DOHH2 (cell line): ENCODE data around the gene RBFOX1.

Experiments used
- H3F3A ChIP-seq: fragments of 200-600 bp; sonication (generic), shearing (Covaris generic); 2 replicates; pipeline ENCODE4 v1.6.0; 2016; ENCODE audit warnings: antibody characterized with exemption, mild to moderate bottlenecking; ENCODE audit not compliant: control insufficient read depth, insufficient read depth
- H3K27ac ChIP-seq: fragments of 200-600 bp; sonication (generic); 2 replicates; pipeline ENCODE4 v1.5.1; 2014; ENCODE audit warnings: low read depth, mild to moderate bottlenecking, low read length, moderate library complexity
- H3K27me3 ChIP-seq: fragments of 200-600 bp; sonication (generic); 2 replicates; pipeline ENCODE4 v1.6.1; 2014; ENCODE audit warnings: mild to moderate bottlenecking, low read length, mixed read lengths; ENCODE audit not compliant: control insufficient read depth
- H3K36me3 ChIP-seq: fragments of 200-600 bp; sonication (generic); 2 replicates; pipeline ENCODE4 v1.6.1; 2014; ENCODE audit warnings: mild to moderate bottlenecking, low read length, moderate library complexity, mixed read lengths; ENCODE audit not compliant: control insufficient read depth
- H3K4me1 ChIP-seq: fragments of 200-600 bp; sonication (generic); 2 replicates; pipeline ENCODE4 v1.6.1; 2014; ENCODE audit warnings: mild to moderate bottlenecking, low read length, mixed read lengths; ENCODE audit not compliant: control insufficient read depth
- H3K4me2 ChIP-seq: fragments of 200-600 bp; sonication (generic); 2 replicates; pipeline ENCODE4 v1.6.0; 2014; ENCODE audit warnings: mild to moderate bottlenecking, low read length, moderate library complexity
- H3K4me3 ChIP-seq: fragments of 200-600 bp; sonication (generic); 2 replicates; pipeline ENCODE4 v1.5.1; 2014; ENCODE audit warnings: mild to moderate bottlenecking, low read length, mixed read lengths
- H3K79me2 ChIP-seq: fragments of 200-600 bp; sonication (generic); 2 replicates; pipeline ENCODE4 v1.6.1; 2014; ENCODE audit warnings: mild to moderate bottlenecking, low read length, mixed read lengths; ENCODE audit not compliant: control insufficient read depth
- H3K9me2 ChIP-seq: fragments of 200-600 bp; sonication (generic); replicated peaks from 2 replicates; pipeline ENCODE4 v1.6.1; 2014; ENCODE audit warnings: mild to moderate bottlenecking, low read length, mixed read lengths; ENCODE audit not compliant: control insufficient read depth
- H3K9me3 ChIP-seq: fragments of 200-600 bp; sonication (generic); 2 replicates; pipeline ENCODE4 v1.6.1; 2014; ENCODE audit warnings: antibody characterized with exemption, low read length, mixed read lengths; ENCODE audit not compliant: control insufficient read depth, insufficient read depth
- H4K20me1 ChIP-seq: fragments of 200-600 bp; sonication (generic); 2 replicates; pipeline ENCODE4 v1.6.0; 2014; ENCODE audit warnings: low read depth, mild to moderate bottlenecking, antibody characterized with exemption, low read length, moderate library complexity; ENCODE audit not compliant: control insufficient read depth, insufficient read depth
- CTCF ChIP-seq: fragments of 200-600 bp; sonication (generic); IDR thresholded peaks from one replicate; pipeline ENCODE4 v1.5.1; 2014; ENCODE audit warnings: antibody characterized with exemption, mild to moderate bottlenecking, low read depth, low read length; ENCODE audit not compliant: poor library complexity, severe bottlenecking
- EZH2phosphoT487 ChIP-seq: fragments of 200-600 bp; sonication (generic); IDR thresholded peaks from 2 replicates; pipeline ENCODE4 v1.6.1; 2017; ENCODE audit warnings: borderline replicate concordance, mild to moderate bottlenecking, antibody characterized with exemption, low read length, moderate library complexity, mixed read lengths

RBFOX1 gene

GRCh38 chr16:7748522-7748921 lies 415.9 kb downstream of the RBFOX1 start:
- no peak for TF ChIP-seq EZH2phosphoT487
- TF ChIP-seq CTCF, result no peak
- H3K4me1 ChIP-seq, result no peaks in the 10 kb centered on the region

DNA sequence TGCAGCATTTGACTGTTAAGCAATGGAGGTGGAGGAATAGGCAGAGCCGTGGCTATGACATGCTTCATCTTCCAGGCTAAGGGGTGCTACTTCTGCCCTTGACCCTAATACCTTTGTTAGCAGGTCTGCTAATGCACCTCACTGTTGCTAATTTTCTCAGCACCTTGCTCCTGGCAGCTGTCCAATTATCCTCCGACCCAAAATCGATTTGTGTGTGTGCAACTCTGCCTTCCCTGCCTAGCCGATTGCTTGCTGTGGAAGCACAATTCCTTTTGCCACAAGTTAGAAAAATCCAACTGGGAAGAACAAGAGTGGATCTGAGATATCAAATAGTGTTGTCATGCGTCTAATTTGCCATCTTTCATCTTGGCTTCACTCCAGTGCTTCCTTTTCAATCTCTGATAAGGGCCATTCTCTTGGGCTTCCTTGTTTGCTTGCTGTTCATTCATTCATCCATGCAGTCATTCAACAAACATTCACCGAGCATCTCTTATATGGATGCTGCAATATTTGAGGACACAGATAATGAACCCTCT lies 422.8 kb downstream of the RBFOX1 start:
- H3K79me2 ChIP-seq, result no peaks in the 10 kb centered on the region
- H3K27me3 ChIP-seq, result no peaks in the 10 kb centered on the region
- H3K9me3 ChIP-seq, result no peaks in the 10 kb centered on the region; the same call in 1 of the 2 replicates
- H3K27ac ChIP-seq, result no peak overlapping the region
- H3F3A ChIP-seq, result no peaks in the 10 kb centered on the region
- TF ChIP-seq EZH2phosphoT487, result no peak
- no peak for TF ChIP-seq CTCF
- H3K4me1 ChIP-seq, result no peaks in the 10 kb centered on the region
- no peaks in the 10 kb centered on the region for H4K20me1 ChIP-seq
- no peaks in the 10 kb centered on the region for H3K36me3 ChIP-seq
- H3K9me2 ChIP-seq, result no peaks in the 10 kb centered on the region
- no peak overlapping the region for H3K4me3 ChIP-seq
- H3K4me2 ChIP-seq, result no peak overlapping the region

More at GRCh38 chr16:7748522-7748921, 415.9 kb downstream of the RBFOX1 start:
- Histone ChIP-seq H3K27ac (no peak overlapping the region), H3K9me3 (no peaks in the 10 kb centered on the region), H4K20me1 (no peaks in the 10 kb centered on the region), H3K4me2 (no peak overlapping the region), H3F3A (no peaks in the 10 kb centered on the region), H3K9me2 (no peaks in the 10 kb centered on the region), H3K4me3 (no peak overlapping the region), H3K79me2 (no peaks in the 10 kb centered on the region), H3K36me3 (no peaks in the 10 kb centered on the region), H3K27me3 (no peaks in the 10 kb centered on the region)
